HepG2 (cell line): ENCODE measurements around the gene GALNT12. TPM values are rescaled to one million over a fixed set of nuclear protein-coding genes. Genes with fewer than 3 reads are reported as not detected.

ENCODE experiments used
- ATAC-seq: fragments of 200-7000 bp; cut with Tn5 transposase; 3 replicates; pipeline ENCODE4 v1.9.1; 2020; ENCODE audit warnings: mild to moderate bottlenecking, moderate library complexity
- BruUV-seq: library from RNA; stranded (reverse); fragments of 400-500 nt; replicated peaks from 2 replicates; lab custom pipeline; 2021; lab: Mats Ljungman, UMichigan
- CTCF ChIA-PET: fragments of 300-600 bp; formaldehyde crosslinking; extraction: SDS; loops from one replicate; lab custom pipeline; 2021; ENCODE audit warnings: low total read pairs, inconsistent platforms, low intra/inter-chr PET ratio; lab: Yijun Ruan, JAX
- POLR2A ChIA-PET: fragments of 350-600 bp; sonication (Branson Sonifier 250); formaldehyde crosslinking; loops from one replicate; lab custom pipeline; 2020; ENCODE audit warnings: antibody characterized with exemption, inconsistent platforms; lab: Yijun Ruan, JAX
- DNase-seq: peaks from one replicate; pipeline ENCODE4 v3.0.0-alpha.2; 2015; ENCODE audit warnings: low spot score
- FAIRE-seq: peaks from 3 replicates; lab custom pipeline; 2011; peaks lifted over from hg19 to GRCh38; lab: Jason Lieb, UNC
- H2AFZ ChIP-seq: one replicate; pipeline ENCODE4 v1.6.1; 2011; ENCODE audit warnings: low read length, inconsistent platforms
- H3K27ac ChIP-seq: fragments of 300-600 bp; 3 replicates; pipeline ENCODE4 v1.8.0; 2011; ENCODE audit warnings: mixed run types, mild to moderate bottlenecking, mixed read lengths, low read length, inconsistent platforms; ENCODE audit not compliant: insufficient read depth; ENCODE audit errors: extremely low read length
- H3K27me3 ChIP-seq, 2 experiments: fragments of 200-600 bp in 1 of 2; 2 replicates in 1 of 2; 3 replicates in 1 of 2; pipeline versions ENCODE4 v1.6.0 to v1.8.0; 2011; ENCODE audit warnings: low read length in 2 of 2, mild to moderate bottlenecking in 2 of 2, moderate library complexity in 2 of 2, inconsistent platforms in 1 of 2; ENCODE audit not compliant: insufficient read depth in 2 of 2, control insufficient read depth in 1 of 2
- H3K36me3 ChIP-seq, 2 experiments: fragments of 200-600 bp in 1 of 2; replicated peaks in 1 of 2; 2 replicates in 1 of 2; 3 replicates in 1 of 2; pipeline versions ENCODE4 v1.5.1 to v1.8.0; 2011; ENCODE audit warnings: low read length in 2 of 2, inconsistent platforms in 1 of 2; ENCODE audit not compliant: insufficient read depth in 2 of 2, control insufficient read depth in 1 of 2
- H3K4me1 ChIP-seq: 2 replicates; pipeline ENCODE4 v1.5.1; 2012; ENCODE audit warnings: low read length, inconsistent platforms; ENCODE audit not compliant: insufficient read depth
- H3K4me2 ChIP-seq: 2 replicates; pipeline ENCODE4 v1.6.0; 2011; ENCODE audit warnings: low read depth, low read length, inconsistent platforms
- H3K4me3 ChIP-seq, 3 experiments: fragments of 200-600 bp in 1 of 3; sonication (generic), shearing (Covaris generic) in 1 of 3; replicated peaks in 1 of 3; 2 replicates each; pipeline ENCODE4 v1.5.1; 2011 to 2016; ENCODE audit warnings: low read length in 3 of 3, inconsistent platforms in 2 of 3, low read depth in 2 of 3, mild to moderate bottlenecking in 2 of 3, control low read depth in 1 of 3, mixed read lengths in 1 of 3; ENCODE audit not compliant: insufficient read depth in 1 of 3
- H3K79me2 ChIP-seq: one replicate; pipeline ENCODE4 v1.6.1; 2011; ENCODE audit warnings: low read length, inconsistent platforms; ENCODE audit not compliant: insufficient read depth
- H3K9ac ChIP-seq: 2 replicates; pipeline ENCODE4 v1.6.0; 2011; ENCODE audit warnings: mild to moderate bottlenecking, low read depth, low read length, inconsistent platforms; ENCODE audit not compliant: insufficient read depth
- H3K9me3 ChIP-seq: 2 replicates; pipeline ENCODE4 v1.5.1; 2012; ENCODE audit warnings: mild to moderate bottlenecking, low read length
- H4K20me1 ChIP-seq: 2 replicates; pipeline ENCODE4 v1.6.0; 2011; ENCODE audit warnings: inconsistent platforms, mild to moderate bottlenecking, low read length, moderate library complexity; ENCODE audit not compliant: insufficient read depth
- CBX5 ChIP-seq: sonication (generic); formaldehyde crosslinking; IDR thresholded peaks from 2 replicates; pipeline ENCODE4 v1.4.0; 2020; ENCODE audit warnings: missing genetic modification reagents, borderline replicate concordance
- FOXO1 ChIP-seq: sonication (generic); formaldehyde crosslinking; IDR thresholded peaks from 2 replicates; pipeline ENCODE4 v1.4.0; 2020; ENCODE audit warnings: missing genetic modification reagents
- GABPB1 ChIP-seq: IDR thresholded peaks from 2 replicates; pipeline ENCODE4 v1.6.1; 2016; ENCODE audit warnings: mild to moderate bottlenecking, missing genetic modification reagents, moderate library complexity, missing compliant biosample characterization
- NFKB2 ChIP-seq: sonication (generic); formaldehyde crosslinking; IDR thresholded peaks from 2 replicates; pipeline ENCODE4 v1.4.0; 2020; ENCODE audit warnings: missing genetic modification reagents, borderline replicate concordance
- PHF21A ChIP-seq: sonication (generic); formaldehyde crosslinking; IDR thresholded peaks from 2 replicates; pipeline ENCODE4 v1.5.0; 2020; ENCODE audit warnings: mild to moderate bottlenecking, missing genetic modification reagents
- TEAD3 ChIP-seq: optimal IDR thresholded peaks from 2 replicates; pipeline ENCODE3; 2016; ENCODE audit warnings: borderline replicate concordance
- ZBTB42 ChIP-seq: sonication (generic); formaldehyde crosslinking; IDR thresholded peaks from 2 replicates; pipeline ENCODE4 v1.5.0; 2020; ENCODE audit warnings: mild to moderate bottlenecking, missing genetic modification reagents
- ZFP36 ChIP-seq: fragments of 150-350 bp; IDR thresholded peaks from 2 replicates; pipeline ENCODE4 v1.6.1; 2018; ENCODE audit warnings: borderline replicate concordance, low read length, low read depth; ENCODE audit not compliant: partially characterized antibody
- ZNF607 ChIP-seq: sonication (generic); formaldehyde crosslinking; IDR thresholded peaks from 2 replicates; pipeline ENCODE4 v1.5.1; 2020; ENCODE audit warnings: missing genetic modification reagents, mild to moderate bottlenecking, borderline replicate concordance
- ZNF674 ChIP-seq: sonication (generic); formaldehyde crosslinking; IDR thresholded peaks from 2 replicates; pipeline ENCODE4 v1.5.0; 2020; ENCODE audit warnings: low read depth, mild to moderate bottlenecking, missing genetic modification reagents
- WGBS: methylation state at CpG from one replicate; pipeline ENCODE4 v1.1.6; 2017; ENCODE audit warnings: low lambda C conversion rate; 5-methylcytosine and 5-hydroxymethylcytosine counted together
- in situ Hi-C: cut with HindIII; loops from 2 replicates; pipeline ENCODE4 v1.10.0; 2017; ENCODE audit warnings: low pct_unique_long_range_greater_than_20kb; ENCODE audit not compliant: extremely low pct_ligation_motif_present
- intact Hi-C: fragments of 100-400 bp; cut with micrococcal nuclease; formaldehyde crosslinking; loops from one replicate; pipeline ENCODE4 v1.10.0; 2022; ENCODE audit not compliant: unreplicated experiment
- polyA plus RNA-seq, 8 experiments: library from polyadenylated mRNA; depleted of rRNA in 3 of 8; stranded (reverse) in 7 of 8; unstranded in 1 of 8; fragments of >200 nt; fragmentation: Illumina TruSeq in 4 of 8; extraction: Trizol in 4 of 8; gene quantifications; 2 replicates each; pipeline versions ENCODE4 v1.2.1 to v1.2.3, GENCODE V29; 2011 to 2016; ENCODE audit warnings: low read depth in 4 of 8, missing spikeins in 1 of 8, mixed read lengths in 1 of 8; ENCODE audit not compliant: insufficient read depth in 1 of 8
- total RNA-seq, 5 experiments: library from RNA; depleted of rRNA; stranded (reverse); fragments of >200 nt; fragmentation: Illumina TruSeq; extraction: Trizol; gene quantifications; 2 replicates each; pipeline ENCODE4 v1.2.3, GENCODE V29; 2016; ENCODE audit warnings: low read depth in 1 of 5
- TF ChIP-seq, protein P1 (sequence below): sonication (generic); formaldehyde crosslinking; IDR thresholded peaks from 2 replicates; pipeline ENCODE4 v1.4.0; 2020; ENCODE audit warnings: missing genetic modification reagents
- TF ChIP-seq, protein P2 (sequence below): sonication (generic); formaldehyde crosslinking; IDR thresholded peaks from 2 replicates; pipeline ENCODE4 v1.4.0; 2020; ENCODE audit warnings: missing genetic modification reagents

Gene GALNT12
- total and polyA plus RNA-seq, 2 of the 13 experiments (the other 11 are each of a cell fraction or from before 2014, with no cell fraction given), result 0.07 TPM; not detected in 1

DNA sequence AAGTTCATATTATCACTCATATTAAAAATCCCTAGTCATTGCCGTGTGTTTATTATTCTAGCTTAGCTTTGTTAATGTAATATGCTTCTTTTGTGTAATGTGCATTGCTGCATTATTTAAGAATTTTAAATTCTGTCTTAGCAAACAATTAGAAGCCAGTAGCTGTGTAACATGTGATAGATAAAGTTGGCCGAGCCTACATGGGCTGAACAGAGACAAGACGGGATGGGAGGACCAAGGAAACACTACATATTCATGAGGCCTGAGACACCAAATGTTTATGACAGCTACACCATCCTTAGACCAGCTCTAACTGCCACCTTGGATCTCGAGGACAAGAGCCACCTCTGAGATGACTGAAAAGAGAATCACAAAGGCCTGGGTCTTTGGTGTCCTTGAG, 85.2 kb downstream of the GALNT12 start:
- H3K9ac ChIP-seq, result no peak overlapping the region
- H4K20me1 ChIP-seq, result no peaks in the 10 kb centered on the region
- no peak overlapping the region for H2AFZ ChIP-seq
- FAIRE-seq (no peak), DNase-seq (no peak), ATAC-seq (no peak)
- ChIA-PET CTCF (no interaction called here), POLR2A (no interaction called here)
- no peak overlapping the region for H3K4me3 ChIP-seq
- intact Hi-C loops, result no loop called here
- in situ Hi-C loops, result no loop called here
- BruUV-seq, result no TSS peak
- H3K36me3 ChIP-seq, result no peaks in the 10 kb centered on the region
- H3K9me3 ChIP-seq, result no peaks in the 10 kb centered on the region
- peaks cover 0 to 14% of the 10 kb centered on the region in 2 experiments; a peak in 2 of 5 replicates for H3K27me3 ChIP-seq
- TF ChIP-seq ZNF607 (CRISPR knock-in tag) (no peak), TEAD3 (CRISPR knock-in tag) (no peak), ZFP36 (no peak), ZBTB42 (no peak), FOXO1 (no peak), NFKB2 (CRISPR knock-in tag) (no peak), PHF21A (no peak), GABPB1 (CRISPR knock-in tag) (no peak), CBX5 (no peak), ZNF674 (no peak)
- TF ChIP-seq, protein P1, sequence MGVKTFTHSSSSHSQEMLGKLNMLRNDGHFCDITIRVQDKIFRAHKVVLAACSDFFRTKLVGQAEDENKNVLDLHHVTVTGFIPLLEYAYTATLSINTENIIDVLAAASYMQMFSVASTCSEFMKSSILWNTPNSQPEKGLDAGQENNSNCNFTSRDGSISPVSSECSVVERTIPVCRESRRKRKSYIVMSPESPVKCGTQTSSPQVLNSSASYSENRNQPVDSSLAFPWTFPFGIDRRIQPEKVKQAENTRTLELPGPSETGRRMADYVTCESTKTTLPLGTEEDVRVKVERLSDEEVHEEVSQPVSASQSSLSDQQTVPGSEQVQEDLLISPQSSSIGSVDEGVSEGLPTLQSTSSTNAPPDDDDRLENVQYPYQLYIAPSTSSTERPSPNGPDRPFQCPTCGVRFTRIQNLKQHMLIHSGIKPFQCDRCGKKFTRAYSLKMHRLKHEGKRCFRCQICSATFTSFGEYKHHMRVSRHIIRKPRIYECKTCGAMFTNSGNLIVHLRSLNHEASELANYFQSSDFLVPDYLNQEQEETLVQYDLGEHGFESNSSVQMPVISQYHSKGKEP, result no peak
- TF ChIP-seq, protein P2, sequence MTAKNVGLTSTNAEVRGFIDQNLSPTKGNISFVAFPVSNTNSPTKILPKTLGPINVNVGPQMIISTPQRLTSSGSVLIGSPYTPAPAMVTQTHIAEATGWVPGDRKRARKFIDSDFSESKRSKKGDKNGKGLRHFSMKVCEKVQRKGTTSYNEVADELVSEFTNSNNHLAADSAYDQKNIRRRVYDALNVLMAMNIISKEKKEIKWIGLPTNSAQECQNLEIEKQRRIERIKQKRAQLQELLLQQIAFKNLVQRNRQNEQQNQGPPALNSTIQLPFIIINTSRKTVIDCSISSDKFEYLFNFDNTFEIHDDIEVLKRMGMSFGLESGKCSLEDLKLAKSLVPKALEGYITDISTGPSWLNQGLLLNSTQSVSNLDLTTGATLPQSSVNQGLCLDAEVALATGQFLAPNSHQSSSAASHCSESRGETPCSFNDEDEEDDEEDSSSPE (CRISPR knock-in tag), result no peak
- H3K4me2 ChIP-seq, result no peak overlapping the region
- H3K79me2 ChIP-seq, result no peaks in the 10 kb centered on the region
- 4% methylated on average over 4 of the region's 4 CpGs for WGBS
- no peak overlapping the region for H3K27ac ChIP-seq
- no peaks in the 10 kb centered on the region for H3K4me1 ChIP-seq
